SHP77 treated with DMSO at 0.1 percent for 48 hours (cell line): ENCODE data around the gene PTPRJ.
"Not testable (repeated sequence)": the region's sequence is repeated elsewhere in the genome, so short reads cannot be mapped to it uniquely, and the experiment has no call there.

Source experiments
- DNase-seq: peaks from one replicate; lab custom pipeline; 2025; lab: John Stamatoyannopoulos, UW

PTPRJ gene

DNA sequence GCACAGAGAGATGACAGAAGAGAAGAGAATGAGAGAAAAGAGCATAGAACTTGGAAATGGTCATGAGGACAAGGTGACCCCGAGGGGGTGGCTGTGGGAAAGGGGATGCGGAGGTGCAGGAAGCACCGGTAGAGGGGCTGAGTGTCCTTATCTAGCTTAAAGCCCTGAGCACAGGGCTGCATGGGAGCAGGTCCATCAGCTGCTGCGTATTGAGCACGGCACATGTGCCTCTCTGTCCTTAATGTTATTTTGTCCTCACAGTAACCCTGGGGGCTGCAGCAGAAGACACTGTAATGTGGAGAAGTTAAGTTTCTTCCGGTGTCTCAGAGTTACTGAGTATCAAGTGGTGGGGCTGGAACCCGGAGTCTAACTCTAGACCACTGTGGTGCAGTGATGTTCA lies 141.9 kb downstream of the PTPRJ start:
- DNase-seq, result no peak

DNA sequence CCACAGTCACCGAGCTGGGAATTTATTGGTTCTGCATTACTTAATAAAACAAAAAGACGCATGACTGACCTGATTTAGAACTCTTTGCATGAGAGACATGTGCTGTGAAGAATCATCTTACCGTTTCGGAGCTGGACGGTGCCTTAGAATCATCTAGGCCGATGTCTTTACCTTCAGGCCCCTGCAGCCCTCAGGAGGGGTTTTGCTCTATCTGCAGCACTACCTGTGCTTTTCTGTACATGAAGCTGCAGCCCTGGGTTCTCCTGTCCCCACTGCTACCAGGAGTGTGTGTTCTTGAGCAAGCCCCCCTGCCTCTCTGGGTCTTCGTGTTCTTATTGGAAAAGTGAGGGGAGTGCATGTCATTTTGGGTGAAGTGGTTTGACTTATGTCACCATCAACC lies 142.3 kb downstream of the PTPRJ start:
- no peak for DNase-seq

DNA sequence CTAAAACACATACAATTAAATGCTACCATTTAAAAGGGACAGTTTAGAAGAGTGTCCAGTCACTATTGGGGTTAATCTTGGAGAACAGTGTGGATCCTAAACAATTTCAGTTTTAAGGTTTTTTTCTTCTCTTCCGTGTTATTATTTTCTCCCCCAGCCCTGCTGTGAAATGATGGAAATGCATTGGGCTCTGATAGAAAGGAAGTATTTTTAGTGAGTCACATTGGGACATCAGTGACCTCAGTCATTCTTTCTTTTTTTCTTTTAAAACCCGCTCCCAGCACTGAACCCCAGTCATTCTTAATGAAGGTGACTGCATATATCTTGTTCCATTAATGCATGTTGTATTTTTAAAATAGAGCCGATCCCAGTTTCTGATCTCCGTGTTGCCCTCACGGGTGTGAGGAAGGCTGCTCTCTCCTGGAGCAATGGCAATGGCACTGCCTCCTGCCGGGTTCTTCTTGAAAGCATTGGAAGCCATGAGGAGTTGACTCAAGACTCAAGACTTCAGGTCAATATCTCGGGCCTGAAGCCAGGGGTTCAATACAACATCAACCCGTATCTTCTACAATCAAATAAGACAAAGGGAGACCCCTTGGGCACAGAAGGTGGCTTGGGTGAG lies 143.0 kb downstream of the PTPRJ start:
- no peak for DNase-seq

DNA sequence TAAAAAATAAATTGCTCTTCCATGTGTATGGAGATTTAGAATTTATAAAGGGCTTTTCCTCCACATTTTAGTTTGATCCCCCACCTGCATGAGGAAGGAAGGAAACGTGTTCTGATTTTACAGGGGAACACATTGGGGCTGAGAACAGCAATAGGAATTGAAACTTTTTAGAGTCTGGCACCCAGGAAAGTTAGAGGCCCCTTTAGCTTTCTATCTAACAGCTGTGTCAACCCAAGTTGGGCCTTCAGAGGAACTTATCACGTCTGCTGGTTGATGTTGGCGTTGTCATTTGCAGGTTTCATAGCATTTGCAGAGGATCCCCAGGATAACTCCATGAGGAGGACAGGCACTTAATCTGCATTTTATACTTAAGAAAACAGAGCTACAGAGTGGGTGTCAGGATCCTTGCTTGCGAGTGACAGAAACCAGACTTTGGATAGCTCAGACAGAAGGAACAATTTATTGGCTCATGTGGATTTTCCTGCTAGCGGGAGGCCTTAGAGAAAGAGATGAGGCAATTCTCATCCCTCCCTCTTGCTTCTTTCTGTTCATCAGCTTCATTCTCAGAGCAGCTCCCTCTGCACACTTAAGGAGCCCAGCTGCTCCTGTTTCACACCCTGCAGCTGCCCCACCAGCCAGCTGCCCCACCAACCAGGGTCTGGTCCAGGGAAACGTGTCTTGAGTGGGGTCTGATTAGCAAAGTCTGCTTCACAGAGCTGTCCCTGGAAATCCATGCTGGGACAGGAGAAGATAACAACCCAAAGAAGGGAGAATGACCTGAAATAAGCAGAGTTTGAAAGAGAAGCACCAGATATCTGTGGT lies 143.8 kb downstream of the PTPRJ start:
- no peak for DNase-seq

DNA sequence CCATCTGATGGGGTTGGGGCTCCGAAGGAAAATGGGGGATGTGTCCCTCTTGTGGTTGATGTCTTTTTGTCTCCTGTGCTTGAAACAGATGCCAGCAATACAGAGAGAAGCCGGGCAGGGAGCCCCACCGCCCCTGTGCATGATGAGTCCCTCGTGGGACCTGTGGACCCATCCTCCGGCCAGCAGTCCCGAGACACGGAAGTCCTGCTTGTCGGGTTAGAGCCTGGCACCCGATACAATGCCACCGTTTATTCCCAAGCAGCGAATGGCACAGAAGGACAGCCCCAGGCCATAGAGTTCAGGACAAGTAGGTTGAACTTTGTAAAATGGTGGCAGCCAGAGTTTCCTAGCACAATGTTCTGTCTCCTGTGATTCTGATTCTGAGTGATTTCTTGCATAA lies 144.5 kb downstream of the PTPRJ start:
- no peak for DNase-seq

DNA sequence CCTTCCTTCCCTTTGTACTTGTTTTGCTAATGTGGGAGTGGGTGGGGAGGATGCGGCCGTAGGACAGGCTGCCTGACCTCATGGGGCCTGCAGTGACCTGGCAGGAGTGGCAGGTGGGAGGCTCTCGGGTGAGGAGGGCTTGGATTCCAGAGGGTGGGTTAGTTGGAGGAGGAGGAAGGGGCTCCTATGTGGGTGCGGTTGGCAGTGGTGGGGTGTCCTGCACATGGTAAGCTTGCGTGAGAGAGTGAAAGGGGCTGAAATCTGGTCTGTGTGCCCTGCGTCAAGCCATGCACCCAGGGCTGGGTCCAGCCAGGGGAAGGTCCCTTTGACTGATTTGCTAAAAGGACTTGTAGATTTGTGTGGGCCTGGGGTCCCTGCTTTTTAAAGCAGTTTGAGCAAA lies 145.5 kb downstream of the PTPRJ start:
- no peak for DNase-seq

DNA sequence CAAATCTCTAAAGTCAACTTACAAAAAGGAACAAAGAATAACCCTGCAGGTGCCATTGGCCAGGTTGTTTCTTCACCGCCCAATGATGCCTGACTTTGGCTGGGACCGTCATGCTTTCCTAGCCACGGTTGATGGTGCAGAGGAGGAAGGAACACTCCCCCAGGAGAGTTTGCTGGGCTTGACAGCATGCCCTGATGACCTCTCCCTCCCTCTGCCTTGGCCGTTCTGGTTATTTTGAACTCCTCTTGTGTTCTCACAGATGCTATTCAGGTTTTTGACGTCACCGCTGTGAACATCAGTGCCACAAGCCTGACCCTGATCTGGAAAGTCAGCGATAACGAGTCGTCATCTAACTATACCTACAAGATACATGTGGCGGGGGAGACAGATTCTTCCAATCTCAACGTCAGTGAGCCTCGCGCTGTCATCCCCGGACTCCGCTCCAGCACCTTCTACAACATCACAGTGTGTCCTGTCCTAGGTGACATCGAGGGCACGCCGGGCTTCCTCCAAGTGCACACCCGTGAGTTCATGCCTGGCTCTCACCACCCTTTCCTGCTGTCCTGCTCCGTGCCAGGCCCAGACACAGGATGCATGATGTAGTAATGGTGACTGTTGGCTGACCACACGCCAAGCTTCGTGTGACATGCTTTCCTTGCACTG lies 147.3 kb downstream of the PTPRJ start:
- DNase-seq, result no peak

DNA sequence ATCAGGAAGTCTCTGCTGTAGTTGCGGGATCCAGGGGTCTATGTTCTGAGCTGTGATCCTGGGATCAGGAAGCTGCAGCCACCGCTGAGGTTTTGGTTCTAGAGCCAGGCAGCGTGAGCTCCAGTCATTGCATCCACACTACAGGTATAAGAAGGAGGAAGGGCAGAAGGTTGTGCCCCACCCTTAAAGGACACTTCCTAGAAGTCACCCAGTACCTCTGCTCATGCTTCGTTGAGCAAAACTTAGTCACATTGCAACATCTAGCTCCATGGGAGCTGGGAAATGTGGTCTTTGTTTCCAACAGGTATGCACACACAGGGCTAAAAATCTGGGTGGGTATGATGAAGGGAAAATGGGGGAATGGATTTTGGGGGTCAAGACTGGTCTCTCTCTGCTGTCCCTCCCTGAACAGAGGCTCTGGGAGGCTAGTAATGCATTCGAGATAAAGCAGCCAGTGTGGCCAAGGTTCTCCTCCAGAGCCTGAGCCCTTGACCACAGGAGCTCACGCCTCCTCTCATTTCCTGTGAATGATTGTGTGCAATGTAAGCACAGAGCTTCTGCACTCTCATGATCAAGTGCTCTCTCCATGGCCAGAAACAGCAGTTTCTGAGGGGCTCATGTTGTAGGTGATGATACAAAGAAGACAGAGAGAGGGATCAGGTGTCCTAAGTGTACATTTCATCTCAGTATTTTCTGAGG lies 149.5 kb downstream of the PTPRJ start:
- DNase-seq, result no peak

DNA sequence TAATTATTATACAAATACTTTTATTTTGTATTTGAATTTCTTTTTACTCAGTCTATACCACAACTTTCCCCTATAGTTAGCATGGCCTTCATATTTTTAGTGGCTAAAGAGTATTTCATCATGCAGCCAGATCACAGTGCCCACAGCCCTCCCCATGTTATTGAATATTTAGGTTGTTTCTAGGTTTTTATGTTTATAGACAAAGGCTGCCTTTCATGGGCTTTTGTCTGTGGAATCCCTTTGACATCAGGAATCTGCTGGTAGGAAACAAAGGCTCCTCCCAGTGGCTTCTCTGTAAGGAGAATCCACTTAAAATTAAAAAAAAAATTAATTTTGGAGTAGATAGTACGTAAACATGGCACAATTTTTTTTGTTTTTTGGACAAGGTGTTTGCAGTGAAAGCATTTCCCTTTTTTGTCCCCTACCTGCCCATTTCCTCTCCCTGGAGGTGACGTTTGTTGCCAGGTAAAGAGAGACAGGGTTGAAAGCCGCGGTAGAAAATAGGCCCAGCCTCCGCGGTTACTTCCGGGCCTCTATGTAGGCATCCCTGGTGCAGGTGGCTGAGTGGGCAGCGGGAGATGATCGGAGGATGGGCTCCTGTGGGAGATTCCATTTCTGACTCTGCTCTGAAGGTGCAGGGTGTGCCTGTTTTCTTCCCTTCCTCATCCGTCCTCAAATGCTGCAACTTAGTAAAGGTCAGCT lies 154.0 kb downstream of the PTPRJ start:
- no peak for DNase-seq

DNA sequence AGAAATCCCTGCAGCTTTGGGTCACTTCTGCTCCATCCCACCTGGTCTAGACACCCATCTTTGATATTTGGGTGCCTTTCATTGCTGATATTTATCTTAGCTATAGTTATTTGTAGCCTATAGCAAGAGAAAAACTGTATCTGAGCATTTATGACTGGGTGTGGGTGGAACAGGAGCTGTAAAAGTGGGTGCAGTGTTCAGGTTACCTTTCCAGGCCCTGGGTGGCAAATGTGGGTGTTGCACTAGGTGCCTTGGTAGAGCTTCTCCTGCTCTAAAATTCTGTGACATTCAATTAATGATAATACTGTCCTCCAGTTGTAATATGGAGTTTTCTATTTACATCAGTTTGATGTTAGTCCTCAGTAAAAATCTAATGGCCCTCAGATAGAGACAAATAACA lies 157.9 kb downstream of the PTPRJ start:
- no peak for DNase-seq

DNA sequence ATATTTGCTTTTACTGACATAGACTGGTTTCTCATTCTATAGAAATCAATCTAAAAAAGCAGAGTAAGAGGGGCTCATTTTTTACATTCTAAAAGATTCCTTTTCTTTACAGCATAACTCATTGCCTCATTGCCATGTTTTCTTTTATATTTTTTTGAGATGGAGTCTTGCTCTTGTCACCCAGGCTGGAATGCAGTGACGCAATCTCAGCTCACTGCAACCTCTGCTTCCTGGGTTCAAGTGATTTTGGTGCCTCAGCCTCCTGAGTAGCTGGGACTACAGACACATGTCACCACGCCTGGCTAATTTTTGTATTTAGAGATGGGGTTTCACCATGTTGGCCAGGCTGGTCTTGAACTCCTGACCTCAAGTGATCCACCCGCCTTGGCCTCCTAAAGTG lies 159.5 kb downstream of the PTPRJ start:
- DNase-seq, result not testable (repeated sequence)

DNA sequence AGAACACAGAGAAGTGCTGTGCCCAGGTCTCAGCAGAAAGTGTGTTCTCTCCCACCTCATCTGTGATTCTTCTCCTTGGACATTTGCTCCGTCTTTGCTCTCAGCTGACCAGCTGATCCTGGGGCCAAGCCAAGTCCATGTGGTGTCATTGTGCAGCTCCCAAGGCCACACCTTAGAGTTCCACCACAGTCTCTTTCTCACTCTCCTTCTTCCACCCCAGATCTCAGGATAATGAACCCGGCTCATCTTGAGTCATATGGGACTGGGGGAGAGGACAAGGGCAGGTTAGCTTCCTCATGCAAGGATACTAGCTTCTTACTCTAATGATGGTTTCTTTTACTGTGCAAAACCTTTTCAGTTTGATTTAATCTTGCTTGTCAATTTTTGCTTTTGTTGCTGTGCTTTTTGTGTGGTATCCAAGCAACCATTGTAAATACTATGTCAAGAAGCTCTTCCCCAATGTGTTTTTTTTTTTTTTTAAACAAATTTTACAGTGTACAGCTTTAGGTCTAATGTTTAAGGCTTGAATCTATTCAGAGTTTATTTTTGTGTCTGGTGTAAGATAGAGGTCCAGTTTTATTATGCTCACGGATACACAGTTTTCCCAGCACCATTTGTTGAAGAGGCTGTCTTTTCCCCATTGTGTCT lies 161.2 kb downstream of the PTPRJ start:
- no peak for DNase-seq

DNA sequence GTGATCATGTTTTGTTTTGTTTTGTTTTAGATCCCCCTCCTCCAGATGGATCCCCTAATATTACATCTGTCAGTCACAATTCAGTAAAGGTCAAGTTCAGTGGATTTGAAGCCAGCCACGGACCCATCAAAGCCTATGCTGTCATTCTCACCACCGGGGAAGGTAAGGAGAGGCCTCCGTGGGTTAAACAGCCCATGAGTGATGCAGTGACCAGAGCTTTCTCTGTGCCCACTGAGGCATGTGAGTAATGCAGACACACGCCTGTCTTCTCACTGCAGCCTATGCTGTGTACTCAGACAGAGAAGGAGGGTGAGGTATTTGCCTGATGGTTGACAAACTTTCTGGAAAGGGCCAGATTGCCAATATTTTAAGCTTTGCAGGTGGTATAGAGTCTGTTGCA lies 162.5 kb downstream of the PTPRJ start:
- DNase-seq, result no peak

DNA sequence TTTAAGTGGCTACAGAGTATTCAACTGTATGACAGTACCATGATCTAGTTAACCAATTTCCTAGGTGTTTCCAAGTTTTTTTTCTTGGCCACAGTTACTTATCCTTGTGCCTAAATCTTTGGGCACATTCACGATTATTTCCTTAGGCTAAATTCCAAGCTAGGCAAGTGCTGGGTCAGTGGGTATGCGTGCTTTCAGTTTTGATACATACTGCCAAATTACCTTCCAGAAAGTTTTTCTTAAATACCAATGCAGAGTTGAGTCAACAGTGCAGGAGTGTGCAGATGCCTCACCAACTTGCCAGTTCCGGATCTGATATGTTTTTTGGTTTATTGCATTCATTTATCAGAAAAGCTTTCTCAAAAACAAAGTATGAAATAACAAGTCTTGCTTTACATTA lies 168.4 kb downstream of the PTPRJ start:
- DNase-seq, result no peak

DNA sequence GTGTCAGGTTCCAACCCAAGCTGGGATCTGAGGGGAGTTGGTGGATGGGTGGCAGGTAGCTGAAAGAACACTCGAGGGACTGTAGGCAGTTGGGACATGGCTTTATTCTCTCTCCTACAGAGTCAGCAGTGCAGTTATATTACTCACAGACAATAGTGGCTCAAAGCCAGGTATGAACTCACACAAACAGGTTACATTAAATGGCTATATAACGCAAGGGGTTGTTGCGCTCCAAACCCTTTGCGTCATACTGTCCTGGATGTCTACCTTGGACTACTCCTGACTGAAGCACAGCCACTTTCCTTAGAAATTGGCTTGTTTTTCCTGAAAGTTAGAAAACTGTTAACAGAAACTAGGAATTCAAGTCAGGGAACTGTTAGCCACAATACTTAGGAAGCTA lies 169.9 kb downstream of the PTPRJ start:
- DNase-seq, result no peak

DNA sequence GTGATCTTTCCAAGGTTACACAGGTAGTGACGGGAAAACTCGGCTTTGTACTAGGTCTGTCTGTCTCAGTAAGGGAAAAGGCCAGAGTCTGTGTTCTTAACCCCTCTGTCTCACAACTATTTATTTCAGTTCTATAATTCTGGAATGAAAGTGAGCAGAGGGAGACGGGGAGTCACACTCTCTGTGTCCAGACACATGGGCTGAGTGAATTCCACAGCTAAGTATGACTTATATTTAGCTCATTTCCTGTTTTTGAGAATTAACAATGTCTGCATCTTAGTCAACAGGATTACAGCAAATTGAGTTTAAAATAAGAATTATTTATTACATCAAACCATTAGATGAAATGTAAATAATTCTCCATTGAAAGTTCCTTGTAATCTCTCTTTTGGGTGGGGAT lies 173.8 kb downstream of the PTPRJ start:
- DNase-seq, result no peak

DNA sequence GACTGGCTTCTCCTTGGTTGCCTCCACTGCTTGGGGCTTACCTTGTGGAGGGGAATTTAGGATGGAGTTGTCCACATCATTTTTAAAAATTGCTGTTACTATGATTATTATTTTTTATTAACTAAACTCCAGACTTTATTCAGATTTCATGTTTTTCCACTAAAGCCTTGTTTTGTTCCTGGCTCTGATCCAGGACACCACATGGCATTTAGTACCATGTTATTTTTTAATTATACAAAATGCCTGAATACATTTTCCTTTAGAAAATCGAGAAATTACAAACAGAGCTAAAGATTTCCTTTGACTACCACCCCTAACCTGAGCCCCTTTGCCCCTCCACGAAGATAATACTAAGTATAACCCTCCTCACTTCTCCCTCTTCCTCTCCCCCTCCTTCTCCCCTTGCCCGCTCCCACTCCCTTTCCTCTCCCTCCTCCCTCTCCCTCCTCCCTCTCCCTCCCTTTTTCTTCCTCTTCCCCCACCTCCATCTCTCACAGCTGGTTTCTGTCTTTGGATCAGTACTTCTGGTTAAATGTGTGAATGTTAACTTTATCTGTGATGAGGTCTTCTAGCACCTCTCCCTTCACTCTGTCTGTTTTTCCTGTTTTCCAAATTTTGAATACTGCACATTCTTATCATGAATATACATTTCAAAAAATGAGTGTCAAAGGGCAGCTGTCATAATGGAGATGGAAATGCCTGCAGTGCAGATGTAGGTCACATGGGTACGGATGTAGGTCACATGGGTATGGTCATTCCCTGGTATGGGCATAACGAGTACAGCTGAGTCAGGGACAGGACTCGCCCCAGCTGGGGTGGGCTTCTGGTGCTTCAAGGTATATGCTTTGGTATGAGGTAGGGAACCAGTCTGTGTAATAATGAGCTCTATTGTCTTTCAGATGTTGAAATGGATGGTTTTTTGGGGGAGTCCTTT lies 181.9 kb downstream of the PTPRJ start:
- no peak for DNase-seq

DNA sequence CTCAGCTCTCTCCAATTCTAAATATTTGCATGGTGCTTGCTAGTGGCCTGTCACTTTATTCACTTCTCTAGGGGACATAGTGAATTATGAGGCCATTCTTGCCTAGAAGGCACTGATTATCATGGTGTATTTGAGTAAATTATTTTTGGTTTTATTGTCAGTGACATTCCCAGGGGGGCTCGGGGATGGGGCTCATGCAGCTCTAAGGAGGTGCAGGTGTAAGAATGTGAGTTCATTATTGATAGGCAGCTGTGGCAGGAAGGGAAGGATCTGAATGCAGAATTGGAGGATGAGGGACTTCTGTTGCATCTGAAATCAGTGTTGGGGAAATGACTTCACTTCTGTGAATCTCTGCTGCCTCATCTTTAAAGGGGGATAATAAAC lies 182.5 kb downstream of the PTPRJ start:
- no peak for DNase-seq

DNA sequence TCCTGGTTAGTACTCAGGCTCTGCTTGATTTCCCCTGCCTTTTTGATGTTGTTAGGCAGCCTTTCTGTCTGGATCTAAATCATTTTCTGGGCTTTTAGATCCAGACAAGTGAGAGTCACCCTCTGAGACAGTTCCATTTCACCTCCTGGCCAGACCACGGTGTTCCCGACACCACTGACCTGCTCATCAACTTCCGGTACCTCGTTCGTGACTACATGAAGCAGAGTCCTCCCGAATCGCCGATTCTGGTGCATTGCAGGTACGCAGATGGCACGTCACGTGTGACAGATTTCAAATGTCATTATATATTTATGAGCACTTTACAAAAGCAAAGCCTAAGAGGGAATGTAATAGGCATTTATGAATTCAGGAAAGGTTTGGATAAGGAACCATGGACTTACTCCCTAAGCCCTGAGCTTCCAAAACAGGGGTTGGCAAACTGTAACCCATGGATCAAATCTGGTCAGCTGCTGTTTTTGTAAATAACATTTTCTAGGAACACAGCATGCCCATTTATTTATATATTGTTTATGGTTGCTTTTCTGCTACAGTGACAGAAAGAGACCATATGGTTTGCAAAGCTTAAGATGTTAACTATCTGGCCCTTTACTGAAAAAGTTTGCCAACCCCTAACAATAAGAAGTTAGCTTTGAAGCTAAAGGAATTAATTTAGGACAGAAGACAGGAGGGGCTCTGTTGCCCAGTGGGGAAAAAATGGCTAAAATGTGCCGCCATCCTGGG lies 183.2 kb downstream of the PTPRJ start:
- DNase-seq, result no peak

DNA sequence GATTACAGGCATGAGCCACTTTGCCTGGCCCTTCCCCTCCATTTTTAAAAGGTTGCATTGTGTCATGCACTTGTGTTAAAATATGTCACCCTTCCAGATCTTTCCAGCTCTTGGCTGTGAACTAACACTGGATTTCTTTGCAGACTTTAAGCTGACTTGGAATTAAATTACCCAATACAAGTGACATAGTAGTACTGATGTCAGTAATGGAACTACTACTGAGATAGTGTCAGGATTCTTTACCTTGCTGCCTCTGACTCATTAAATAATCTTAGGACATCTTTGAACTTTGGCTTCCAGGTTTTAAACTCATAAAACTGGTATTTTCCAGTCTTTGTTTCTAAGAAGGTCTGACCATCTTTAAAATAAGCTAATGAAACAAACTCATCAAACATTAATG lies 184.5 kb downstream of the PTPRJ start:
- no peak for DNase-seq
